ENCODE data around the gene LARP1B. TPM values are rescaled to one million over a fixed set of nuclear protein-coding genes. Genes with fewer than 3 reads are reported as not detected.

LARP1B gene
- total and polyA plus RNA-seq, 2 of the 8 experiments (the other 6 are each of a cell fraction or from before 2014, with no cell fraction given), result 10.6 to 47.0 TPM

DNA sequence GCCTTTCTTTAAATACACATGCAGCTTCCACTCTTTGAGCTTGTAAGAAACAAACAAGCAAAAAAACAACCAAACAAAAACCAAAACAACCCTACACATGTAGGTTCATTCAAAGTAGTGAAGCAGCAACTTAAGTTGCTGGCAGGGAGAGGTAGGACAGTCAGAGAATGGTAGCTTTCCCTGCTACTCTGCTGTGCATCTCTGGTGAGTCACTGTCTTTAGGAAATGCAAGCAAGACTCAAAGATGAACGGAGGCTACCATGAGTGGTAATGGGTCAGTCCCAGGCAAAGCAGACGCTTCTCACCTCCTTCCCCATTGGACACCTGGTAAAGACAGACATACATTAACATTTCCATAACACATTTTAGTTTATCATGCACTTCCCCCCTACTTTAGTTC, 183.3 kb downstream of the LARP1B start:
- H4K8ac ChIP-seq (ENCODE audit: extremely low read depth, insufficient read depth, low read length), result no peak overlapping the region
- no peak overlapping the region for H3K4me2 ChIP-seq (ENCODE audit: insufficient read depth in 1 of 2, low read depth in 2 of 2, low read length in 2 of 2)
- no peak for DNase-seq (ENCODE audit: low read depth in 1 of 2, low spot score in 2 of 2)
- H2AK5ac ChIP-seq (ENCODE audit: low read depth, low read length), result no peak overlapping the region
- H3K23me2 ChIP-seq (ENCODE audit: low read depth, low read length), result no peaks in the 10 kb centered on the region
- H3K36me3 ChIP-seq (ENCODE audit: control insufficient read depth in 2 of 4, insufficient read depth in 4 of 4, low read length in 3 of 4), result peaks cover 0 to 3% (median 0%) of the 10 kb centered on the region in 4 experiments; a peak in 2 of 8 replicates
- H4K5ac ChIP-seq (ENCODE audit: insufficient read length, low read depth, low read length), result no peak overlapping the region
- no peaks in the 10 kb centered on the region for H3K27me3 ChIP-seq (replicated peaks in 1 of 4; ENCODE audit: control insufficient read depth in 3 of 4, extremely low read depth in 1 of 4, insufficient read depth in 3 of 4, low read length in 3 of 4)
- no peak overlapping the region for H3K27ac ChIP-seq (ENCODE audit: low read depth, low read length)
- no peak overlapping the region for H2BK20ac ChIP-seq (ENCODE audit: low read length)
- no peak overlapping the region for H4K91ac ChIP-seq (replicated peaks; ENCODE audit: insufficient read length, low read length)
- peaks cover 0 to 3% (median 0%) of the 10 kb centered on the region in 4 experiments; a peak in 1 of 7 replicates for H3K4me1 ChIP-seq (replicated peaks in 1 of 4; ENCODE audit: control insufficient read depth in 3 of 4, insufficient read depth in 4 of 4, low read length in 3 of 4)
- H3K14ac ChIP-seq (ENCODE audit: insufficient read length), result no peak overlapping the region
- FAIRE-seq, result no peak
- H3K9me3 ChIP-seq (ENCODE audit: insufficient read depth in 2 of 2, low read depth in 1 of 2, low read length in 1 of 2), result peaks cover 9 to 21% of the 10 kb centered on the region in 2 experiments; a peak in 3 of 4 replicates
- H2BK120ac ChIP-seq (replicated peaks; ENCODE audit: low read depth, low read length), result no peak overlapping the region
- H2BK15ac ChIP-seq (ENCODE audit: low read length), result no peak overlapping the region
- ChIA-PET CTCF (ENCODE audit: partially characterized antibody) (interaction anchor here (0.9 to 1.5 kb wide), 2 partner anchors 11 to 19 kb away, joined by 3 to 5 read pairs; no protein-coding TSS in a partner anchor), POLR2A (ENCODE audit: partially characterized antibody) (no interaction called here)
- H3K79me1 ChIP-seq (ENCODE audit: low read depth, low read length), result no peaks in the 10 kb centered on the region
- no peak overlapping the region for H2AFZ ChIP-seq (ENCODE audit: low read length)
- no peak overlapping the region for H3K23ac ChIP-seq (ENCODE audit: insufficient read length)
- H3K9ac ChIP-seq (replicated peaks in 1 of 4; ENCODE audit: extremely low read depth in 1 of 4, low read depth in 3 of 4, low read length in 3 of 4), result no peak overlapping the region
- H3K18ac ChIP-seq (ENCODE audit: extremely low read depth, low read length), result no peak overlapping the region
- WGBS, 2 experiments (ENCODE audit: extremely low coverage in 1 of 2, insufficient coverage in 1 of 2, insufficient read length in 1 of 2, insufficient replicate concordance in 2 of 2, low coverage in 1 of 2, low lambda C conversion rate in 2 of 2, missing lambda C conversion rate in 1 of 2), result 95% methylated on average over 2 of the region's 2 CpGs; no CpG with 5 or more reads in 1 of the 2 experiments
- no peaks in the 10 kb centered on the region for H4K20me1 ChIP-seq (replicated peaks in 1 of 2; ENCODE audit: control insufficient read depth in 1 of 2, insufficient read depth in 2 of 2, low read length in 2 of 2)
- no peak overlapping the region for H2BK12ac ChIP-seq (ENCODE audit: low read depth, low read length)
- no peaks in the 10 kb centered on the region for H3K79me2 ChIP-seq (ENCODE audit: control insufficient read depth in 1 of 2, insufficient read depth in 2 of 2, low read length in 2 of 2)
- H3K4me3 ChIP-seq (ENCODE audit: extremely low read depth in 1 of 4, insufficient read depth in 2 of 4, low read depth in 3 of 4, low read length in 4 of 4), result no peak overlapping the region
- no peak overlapping the region for H2BK5ac ChIP-seq (ENCODE audit: low read depth, low read length)
- TF ChIP-seq GABPA (IDR thresholded peaks at IDR 0.05; ENCODE audit: borderline replicate concordance, insufficient read depth, low read length) (no peak), KDM4A (IDR thresholded peaks at IDR 0.05; ENCODE audit: low read depth, low read length, severe bottlenecking) (no peak), SRF (IDR thresholded peaks at IDR 0.05; ENCODE audit: low read depth, low read length) (no peak), MAX (IDR thresholded peaks at IDR 0.05) (no peak), EZH2 (IDR thresholded peaks at IDR 0.05; ENCODE audit: low read depth, low read length, severe bottlenecking) (no peak), YY1 (IDR thresholded peaks at IDR 0.05; ENCODE audit: low read depth, low read length) (no peak), RXRA (IDR thresholded peaks at IDR 0.05; ENCODE audit: insufficient read depth, low read depth, low read length) (no peak), SIX5 (IDR thresholded peaks at IDR 0.05; ENCODE audit: low read depth, low read length) (no peak)
- TF ChIP-seq, protein P1, sequence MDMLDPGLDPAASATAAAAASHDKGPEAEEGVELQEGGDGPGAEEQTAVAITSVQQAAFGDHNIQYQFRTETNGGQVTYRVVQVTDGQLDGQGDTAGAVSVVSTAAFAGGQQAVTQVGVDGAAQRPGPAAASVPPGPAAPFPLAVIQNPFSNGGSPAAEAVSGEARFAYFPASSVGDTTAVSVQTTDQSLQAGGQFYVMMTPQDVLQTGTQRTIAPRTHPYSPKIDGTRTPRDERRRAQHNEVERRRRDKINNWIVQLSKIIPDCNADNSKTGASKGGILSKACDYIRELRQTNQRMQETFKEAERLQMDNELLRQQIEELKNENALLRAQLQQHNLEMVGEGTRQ (IDR thresholded peaks at IDR 0.05; ENCODE audit: low read length), result no peak
- TF ChIP-seq, protein P2, sequence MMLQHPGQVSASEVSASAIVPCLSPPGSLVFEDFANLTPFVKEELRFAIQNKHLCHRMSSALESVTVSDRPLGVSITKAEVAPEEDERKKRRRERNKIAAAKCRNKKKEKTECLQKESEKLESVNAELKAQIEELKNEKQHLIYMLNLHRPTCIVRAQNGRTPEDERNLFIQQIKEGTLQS (IDR thresholded peaks at IDR 0.05; ENCODE audit: insufficient read depth, low read depth, low read length), result no peak
- no peak overlapping the region for H3K56ac ChIP-seq (replicated peaks; ENCODE audit: insufficient read length, low read depth, low read length)
- no peak overlapping the region for H3K4ac ChIP-seq (replicated peaks; ENCODE audit: insufficient read length, low read depth, low read length)

All from H1 (cell line).